Smooth muscle cell (in vitro differentiated cells): ENCODE data around the gene POLR2M. TPM values are rescaled to one million over a fixed set of nuclear protein-coding genes. Genes with fewer than 3 reads are reported as not detected.

Source experiments
- DNase-seq: peaks from one replicate; lab custom pipeline; 2025; ENCODE audit not compliant: unreplicated experiment; lab: John Stamatoyannopoulos, UW
- H2AFZ ChIP-seq: fragments of 200-600 bp; sonication (generic); 2 replicates; pipeline ENCODE4 v1.6.0; 2016; ENCODE audit warnings: antibody characterized with exemption, low read depth, mild to moderate bottlenecking
- H3F3A ChIP-seq: fragments of 200-600 bp; sonication (generic); 2 replicates; pipeline ENCODE4 v1.6.0; 2017; ENCODE audit warnings: antibody characterized with exemption, low read depth
- H3K27ac ChIP-seq: fragments of 200-600 bp; sonication (generic); 2 replicates; pipeline ENCODE4 v1.5.1; 2016; ENCODE audit warnings: low read depth, mild to moderate bottlenecking
- H3K27me3 ChIP-seq: fragments of 200-600 bp; sonication (generic); 2 replicates; pipeline ENCODE4 v1.6.1; 2016; ENCODE audit warnings: low read depth, mild to moderate bottlenecking
- H3K36me3 ChIP-seq: fragments of 200-600 bp; sonication (generic); 2 replicates; pipeline ENCODE4 v1.5.1; 2016; ENCODE audit warnings: low read depth
- H3K4me1 ChIP-seq: fragments of 200-600 bp; sonication (generic); 2 replicates; pipeline ENCODE4 v1.5.1; 2016; ENCODE audit warnings: low read depth
- H3K4me2 ChIP-seq: fragments of 200-600 bp; sonication (generic); 2 replicates; pipeline ENCODE4 v1.6.0; 2016; ENCODE audit warnings: mild to moderate bottlenecking
- H3K4me3 ChIP-seq: fragments of 200-600 bp; sonication (generic); 2 replicates; pipeline ENCODE4 v1.5.1; 2016; ENCODE audit warnings: mild to moderate bottlenecking
- H3K79me2 ChIP-seq: fragments of 200-600 bp; sonication (generic); 2 replicates; pipeline ENCODE4 v1.6.0; 2016; ENCODE audit warnings: low read depth, mild to moderate bottlenecking
- H3K9ac ChIP-seq: fragments of 200-600 bp; sonication (generic); 2 replicates; pipeline ENCODE4 v1.6.0; 2016; ENCODE audit warnings: low read depth
- H3K9me3 ChIP-seq: fragments of 200-600 bp; sonication (generic); replicated peaks from 2 replicates; pipeline ENCODE4 v1.5.1; 2016; ENCODE audit warnings: low read depth
- H4K20me1 ChIP-seq: fragments of 200-600 bp; sonication (generic); 2 replicates; pipeline ENCODE4 v1.6.0; 2016; ENCODE audit warnings: low read depth
- CTCF ChIP-seq: fragments of 200-600 bp; sonication (generic); IDR thresholded peaks from 2 replicates; pipeline ENCODE4 v1.5.1; 2017; ENCODE audit warnings: borderline replicate concordance, mild to moderate bottlenecking, antibody characterized with exemption; ENCODE audit not compliant: insufficient read depth, poor library complexity, severe bottlenecking
- WGBS: methylation state at CpG from one replicate; pipeline ENCODE4 v1.1.7; 2016; ENCODE audit warnings: low lambda C conversion rate; 5-methylcytosine and 5-hydroxymethylcytosine counted together
- polyA plus RNA-seq: library from polyadenylated mRNA; unstranded; fragments of >200 nt; fragmentation: Nextera tagmentation; extraction: Ambion mirVana; gene quantifications from 2 replicates; pipeline ENCODE4 v1.2.1, GENCODE V29; 2016
- total RNA-seq: library from RNA; depleted of rRNA; stranded (reverse); fragments of >200 nt; gene quantifications from 2 replicates; pipeline ENCODE4 v1.2.3, GENCODE V29; 2014

POLR2M gene
- total and polyA plus RNA-seq, 2 experiments from 2014 or later = 23.9 to 49.8 TPM

GRCh38 chr15:57743424-57743823 is 36.9 kb downstream of the POLR2M start:
- Histone ChIP-seq H3K4me2 (no peak overlapping the region), H2AFZ (no peak overlapping the region), H3F3A (no peaks in the 10 kb centered on the region), H3K79me2 (no peaks in the 10 kb centered on the region), H3K4me1 (no peaks in the 10 kb centered on the region), H3K4me3 (no peak overlapping the region), H3K27me3 (no peaks in the 10 kb centered on the region), H3K36me3 (no peaks in the 10 kb centered on the region), H3K27ac (no peak overlapping the region), H3K9ac (no peak overlapping the region), H4K20me1 (no peaks in the 10 kb centered on the region), H3K9me3 (no peaks in the 10 kb centered on the region)
- no peak for DNase-seq
- 77% methylated on average over 4 of the region's 4 CpGs for WGBS
- no peak for TF ChIP-seq CTCF

- Histone ChIP-seq H3K9ac (no peak overlapping the region), H3K4me1 (peaks cover 11% of the 10 kb centered on the region), H3K4me3 (no peak overlapping the region), H4K20me1 (no peaks in the 10 kb centered on the region), H3K4me2 (no peak overlapping the region), H3K27ac (no peak overlapping the region), H3K79me2 (no peaks in the 10 kb centered on the region), H3K27me3 (no peaks in the 10 kb centered on the region), H3K36me3 (no peaks in the 10 kb centered on the region), H3K9me3 (no peaks in the 10 kb centered on the region), H2AFZ (no peak overlapping the region), H3F3A (no peaks in the 10 kb centered on the region)
- WGBS = 83% methylated on average over 9 of the region's 9 CpGs
- DNase-seq = no peak
- TF ChIP-seq CTCF = no peak
Measured at GRCh38 chr15:57746786-57747185, 40.3 kb downstream of the POLR2M start.

- H4K20me1 ChIP-seq = no peaks in the 10 kb centered on the region
- no peak for DNase-seq
- H3F3A ChIP-seq = no peaks in the 10 kb centered on the region
- no peaks in the 10 kb centered on the region for H3K79me2 ChIP-seq
- WGBS = 68% methylated on average over 13 of the region's 13 CpGs
- H3K36me3 ChIP-seq = no peaks in the 10 kb centered on the region
- H3K9ac ChIP-seq = no peak overlapping the region
- H3K4me2 ChIP-seq = no peak overlapping the region
- no peak for TF ChIP-seq CTCF
- no peak overlapping the region for H2AFZ ChIP-seq
- H3K9me3 ChIP-seq = no peaks in the 10 kb centered on the region
- H3K27ac ChIP-seq = no peak overlapping the region
- H3K4me3 ChIP-seq = no peak overlapping the region
- peaks cover 11% of the 10 kb centered on the region for H3K4me1 ChIP-seq
- no peaks in the 10 kb centered on the region for H3K27me3 ChIP-seq
Measured at GRCh38 chr15:57747206-57747896, 40.8 kb downstream of the POLR2M start.
